Stomach (tissue), 4 donors: ENCODE data around the gene TBCEL.

Experiments used
- POLR2A ChIP-seq, 4 donors: fragments of 450-650 bp; IDR thresholded peaks; one replicate each; pipeline ENCODE4 v1.6.1; 2016; ENCODE audit warnings: antibody characterized with exemption in 4 of 4, control low read depth in 2 of 4, mild to moderate bottlenecking in 1 of 4, moderate library complexity in 1 of 4
- TF ChIP-seq, protein P1 (sequence below), 7 experiments: fragments of 450-650 bp in 4 of 7; fragments of 200-600 bp in 3 of 7; sonication (generic) in 3 of 7; IDR thresholded peaks; one replicate each; pipeline ENCODE4 v1.5.1; 2016 to 2019; ENCODE audit warnings: antibody characterized with exemption in 7 of 7, control low read depth in 2 of 7, mild to moderate bottlenecking in 1 of 7

GRCh38 chr11:121031167-121031566 lies 7.3 kb downstream of the TBCEL start:
- no peak for TF ChIP-seq POLR2A (IDR thresholded peaks at IDR 0.05)
- TF ChIP-seq, protein P1, sequence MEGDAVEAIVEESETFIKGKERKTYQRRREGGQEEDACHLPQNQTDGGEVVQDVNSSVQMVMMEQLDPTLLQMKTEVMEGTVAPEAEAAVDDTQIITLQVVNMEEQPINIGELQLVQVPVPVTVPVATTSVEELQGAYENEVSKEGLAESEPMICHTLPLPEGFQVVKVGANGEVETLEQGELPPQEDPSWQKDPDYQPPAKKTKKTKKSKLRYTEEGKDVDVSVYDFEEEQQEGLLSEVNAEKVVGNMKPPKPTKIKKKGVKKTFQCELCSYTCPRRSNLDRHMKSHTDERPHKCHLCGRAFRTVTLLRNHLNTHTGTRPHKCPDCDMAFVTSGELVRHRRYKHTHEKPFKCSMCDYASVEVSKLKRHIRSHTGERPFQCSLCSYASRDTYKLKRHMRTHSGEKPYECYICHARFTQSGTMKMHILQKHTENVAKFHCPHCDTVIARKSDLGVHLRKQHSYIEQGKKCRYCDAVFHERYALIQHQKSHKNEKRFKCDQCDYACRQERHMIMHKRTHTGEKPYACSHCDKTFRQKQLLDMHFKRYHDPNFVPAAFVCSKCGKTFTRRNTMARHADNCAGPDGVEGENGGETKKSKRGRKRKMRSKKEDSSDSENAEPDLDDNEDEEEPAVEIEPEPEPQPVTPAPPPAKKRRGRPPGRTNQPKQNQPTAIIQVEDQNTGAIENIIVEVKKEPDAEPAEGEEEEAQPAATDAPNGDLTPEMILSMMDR (IDR thresholded peaks at IDR 0.05) = no peak
